Middle frontal gyrus (tissue), 1 donor: Measurements from ENCODE around the gene NOS1.

ENCODE experiments used
- DNase-seq: peaks from one replicate; pipeline ENCODE4 v3.0.0-alpha.2; 2015; ENCODE audit warnings: low spot score; ENCODE audit errors: extremely low spot score

NOS1 gene

GRCh38 chr12:117363953-117364486 lies 2.6 kb upstream of the NOS1 start:
- DNase-seq: no peak

- no peak for DNase-seq
These were observed 1.7 kb upstream of the NOS1 start for GRCh38 chr12:117363056-117363662.

- no peak for DNase-seq
These were observed 965 bp upstream of the NOS1 start for GRCh38 chr12:117362391-117362790.

GRCh38 chr12:117361905-117362304 lies 479 bp upstream of the NOS1 start:
- no peak for DNase-seq

DNA sequence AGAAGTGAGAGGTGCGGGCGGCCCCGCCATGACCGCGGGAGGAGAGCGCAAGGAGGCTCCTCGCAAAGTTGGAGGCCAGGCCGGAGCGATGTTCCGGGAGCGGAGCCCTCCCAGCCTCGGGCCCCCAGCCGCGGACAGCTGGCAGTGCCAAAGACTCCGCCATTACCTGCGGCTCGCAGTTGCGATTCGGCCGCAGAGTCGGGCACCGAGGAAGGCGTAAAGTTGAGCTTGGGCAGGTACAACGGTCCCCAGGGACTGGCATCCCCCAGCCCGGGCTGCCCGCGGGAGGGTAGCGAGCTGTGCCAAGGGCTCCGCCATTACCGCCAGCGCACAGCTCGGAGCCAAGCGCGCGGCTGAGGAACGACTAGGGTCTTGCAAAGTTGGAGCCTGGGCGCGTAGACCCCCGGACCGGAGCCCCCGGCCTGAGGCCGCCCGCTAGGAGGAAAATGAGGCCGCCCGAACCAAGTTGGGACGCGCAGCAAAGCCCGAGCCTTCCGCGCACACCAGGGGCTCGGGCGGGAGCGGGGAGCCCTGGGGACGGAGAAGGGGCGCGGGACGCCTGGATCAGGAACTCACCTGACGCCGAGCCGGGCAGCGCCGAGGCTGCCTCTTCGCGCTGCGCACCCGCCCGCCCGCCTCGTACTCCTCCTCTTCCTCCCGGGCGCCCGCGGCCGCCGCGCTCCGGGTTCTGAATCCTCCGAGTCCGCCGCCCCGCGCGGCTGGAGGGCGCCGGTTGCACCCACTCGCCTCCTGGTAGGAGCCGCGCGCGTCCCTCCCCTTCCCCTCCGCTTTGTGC lies 677 bp downstream of the NOS1 start:
- no peak for DNase-seq

DNA sequence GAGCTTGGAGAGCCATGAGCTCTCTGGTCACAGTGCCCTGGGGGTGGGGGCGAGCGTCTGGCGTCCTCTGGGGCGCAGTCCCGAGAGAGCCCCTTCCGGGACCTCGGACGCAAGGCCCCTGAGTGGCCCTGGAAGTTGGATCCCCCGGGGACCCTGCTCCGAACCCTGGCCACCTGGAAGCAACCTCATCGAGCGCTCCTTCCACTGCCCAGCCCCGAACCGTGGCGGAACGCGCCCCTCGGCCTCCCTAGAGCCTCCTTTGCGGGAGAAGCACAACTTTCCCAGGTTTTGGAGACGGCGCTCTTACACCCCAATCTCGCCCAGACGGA lies 1.2 kb downstream of the NOS1 start:
- DNase-seq: no peak

- no peak for DNase-seq
These were observed 2.2 kb downstream of the NOS1 start for GRCh38 chr12:117359029-117359845.

- no peak for DNase-seq
These were observed 5.4 kb downstream of the NOS1 start for GRCh38 chr12:117356048-117356447.

DNA sequence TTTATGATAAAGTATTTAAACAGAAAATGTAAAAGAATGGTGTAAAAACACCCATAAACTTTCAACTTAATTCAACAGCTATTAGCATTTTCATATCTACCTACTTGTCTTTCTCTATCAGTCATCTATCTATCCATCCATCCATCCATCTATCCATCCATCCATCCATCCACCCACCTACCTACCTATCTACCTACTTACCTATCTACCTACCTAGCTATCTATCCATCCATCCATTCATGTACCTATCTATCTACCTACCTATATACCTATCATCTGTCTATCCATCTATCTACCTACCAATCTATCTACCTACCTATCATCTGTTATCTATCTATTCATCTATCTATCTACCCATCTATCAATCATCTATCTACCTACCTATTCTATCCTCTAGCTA lies 8.5 kb downstream of the NOS1 start:
- DNase-seq: no peak

DNA sequence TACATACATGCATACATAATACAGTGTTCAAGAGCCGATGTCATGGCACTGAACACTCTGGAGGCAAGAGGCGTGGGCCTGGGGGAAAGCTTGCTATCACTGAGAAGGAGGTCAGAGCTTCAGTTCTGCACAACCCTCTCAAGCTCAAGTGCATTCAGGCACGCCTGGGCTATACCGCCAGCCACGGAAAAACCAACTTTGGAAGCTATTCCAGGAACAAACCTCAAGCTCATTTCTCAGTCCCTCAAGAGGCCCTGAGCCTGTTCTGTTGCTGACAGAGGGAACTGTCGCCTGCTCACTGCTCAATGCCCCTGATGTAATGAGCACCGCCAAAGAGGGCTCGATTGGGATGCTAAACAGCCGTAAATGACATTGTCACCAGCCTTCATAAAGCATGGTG lies 9.2 kb downstream of the NOS1 start:
- DNase-seq: no peak

DNA sequence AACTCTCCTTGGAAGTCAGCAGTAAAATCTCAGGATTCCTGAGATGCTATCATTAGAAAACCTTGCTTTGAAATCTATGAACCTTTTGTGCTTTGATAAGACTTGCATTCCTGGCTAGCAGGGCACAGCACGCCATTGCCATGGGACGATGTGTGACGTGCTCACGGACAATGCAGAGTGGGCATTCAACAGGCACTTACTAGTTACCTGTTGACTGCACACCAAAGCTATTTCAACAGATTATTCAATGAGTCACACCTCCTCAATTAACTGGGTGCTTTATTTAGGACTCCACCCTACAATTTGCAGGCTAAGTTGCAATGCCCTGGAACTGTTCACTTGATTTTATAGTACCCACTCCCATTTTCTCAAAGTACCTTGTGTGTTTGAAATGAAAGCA lies 11.3 kb downstream of the NOS1 start:
- no peak for DNase-seq

DNA sequence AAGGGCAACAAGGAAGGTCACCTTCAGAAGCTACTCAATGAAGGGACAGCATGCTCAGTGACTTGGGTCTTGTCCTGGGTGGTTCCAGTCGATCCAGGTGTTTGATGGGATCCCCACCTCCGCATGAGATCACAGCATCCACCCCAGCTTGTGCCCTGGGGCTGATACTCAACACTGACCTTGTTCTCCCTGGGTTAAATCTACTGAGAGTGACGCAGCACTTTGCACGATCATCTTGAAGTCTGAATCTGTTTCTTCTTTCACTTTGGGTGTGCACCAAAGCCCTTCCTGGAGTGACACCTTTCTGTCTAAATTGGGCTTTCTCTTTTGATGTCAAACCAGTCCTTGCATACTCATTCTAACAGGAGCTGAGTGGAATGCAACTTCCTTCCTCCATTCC lies 13.8 kb downstream of the NOS1 start:
- no peak for DNase-seq

DNA sequence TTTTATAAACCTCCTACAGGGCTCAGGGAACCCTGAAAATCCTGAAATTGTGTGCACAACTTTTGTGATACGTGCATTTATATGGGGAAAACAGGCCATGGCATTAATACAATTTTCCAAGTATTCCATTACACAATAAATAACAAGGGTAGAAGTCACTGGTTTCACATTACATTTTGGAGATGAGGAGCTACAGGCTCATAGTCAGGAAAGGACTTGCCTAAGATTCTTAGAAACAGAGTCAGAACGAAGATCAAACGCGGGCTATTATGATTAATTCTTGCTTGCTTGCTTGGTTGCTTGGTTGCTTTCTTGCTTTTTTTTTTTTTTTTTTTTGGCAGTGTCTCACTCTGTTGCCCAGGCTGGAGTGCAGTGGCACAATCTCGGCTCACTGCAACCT lies 16.7 kb downstream of the NOS1 start:
- DNase-seq: no peak

DNA sequence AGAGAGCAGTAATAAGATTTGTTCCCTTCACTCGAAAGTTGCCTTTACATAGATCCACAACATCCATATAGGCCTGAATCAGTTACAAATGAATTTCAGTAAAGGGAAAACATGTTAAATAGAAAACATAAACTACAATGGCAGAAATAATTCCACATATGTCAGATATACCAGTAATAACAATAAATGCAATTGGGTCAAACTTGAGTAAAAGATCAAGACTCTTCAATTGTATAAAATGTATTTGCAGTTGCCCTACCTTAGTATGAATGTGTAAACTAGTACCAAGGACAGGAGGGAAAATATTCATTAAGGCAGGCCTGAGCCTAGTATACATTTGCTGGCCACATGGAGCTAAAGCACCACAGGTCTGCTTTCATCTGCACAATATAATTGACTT lies 17.6 kb downstream of the NOS1 start:
- no peak for DNase-seq

DNA sequence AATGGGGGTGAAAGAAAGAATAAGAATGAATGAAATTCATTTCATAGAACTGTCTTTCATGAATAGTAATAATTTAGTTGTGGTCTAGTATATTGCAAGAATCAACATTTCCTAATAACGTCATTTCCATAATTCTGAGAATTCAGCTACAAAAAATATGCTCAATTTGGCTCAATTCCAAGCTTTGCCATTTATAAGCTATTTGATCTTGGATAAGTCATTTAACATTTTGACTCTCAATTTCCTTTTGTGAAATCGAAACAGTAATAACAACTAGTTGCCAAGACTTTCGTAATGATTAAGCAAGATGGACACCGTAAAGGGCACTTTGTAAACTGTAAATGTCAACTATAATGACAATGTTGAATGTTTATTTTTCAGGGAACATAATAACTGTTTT lies 18.1 kb downstream of the NOS1 start:
- no peak for DNase-seq

DNA sequence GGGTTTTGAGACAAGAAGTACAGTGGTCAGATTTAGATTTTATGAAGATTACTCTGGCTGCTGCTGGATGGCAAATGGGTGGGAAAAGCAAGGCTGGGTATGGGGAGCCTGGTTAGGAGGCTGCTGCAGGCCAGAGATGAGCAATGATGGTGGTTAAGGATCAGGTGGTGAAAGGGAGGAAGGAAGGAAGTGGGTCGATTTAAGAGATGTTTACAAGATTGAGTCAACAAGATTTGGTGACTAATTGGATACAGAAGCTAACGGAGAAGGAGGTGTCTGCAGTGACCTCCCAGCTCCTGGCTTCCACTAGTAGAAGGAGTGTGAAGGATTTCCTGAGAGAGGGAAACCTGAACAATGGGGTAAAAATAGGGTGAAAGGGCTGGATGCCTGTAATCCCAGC lies 18.7 kb downstream of the NOS1 start:
- no peak for DNase-seq

- DNase-seq: no peak
These were observed 19.2 kb downstream of the NOS1 start for GRCh38 chr12:117342247-117342646.

- DNase-seq: no peak
These were observed 22.3 kb downstream of the NOS1 start for GRCh38 chr12:117339104-117339503.

GRCh38 chr12:117334855-117335587 lies 26.4 kb downstream of the NOS1 start:
- no peak for DNase-seq

- DNase-seq: no peak
These were observed 27.4 kb downstream of the NOS1 start for GRCh38 chr12:117334051-117334450.

- no peak for DNase-seq
These were observed 28.0 kb downstream of the NOS1 start for GRCh38 chr12:117333331-117333881.
